ENCODE measurements around the gene WWOX. TPM values are rescaled to one million over a fixed set of nuclear protein-coding genes. Genes with fewer than 3 reads are reported as not detected.

Gene WWOX
- total and polyA plus RNA-seq, 2 of the 13 experiments (the other 11 are each of a cell fraction or from before 2014, with no cell fraction given), result 9.1 to 37.4 TPM

GRCh38 chr16:78743556-78743955 is 644.1 kb downstream of the WWOX start:
- FAIRE-seq (no peak), DNase-seq (ENCODE audit: low spot score) (no peak), ATAC-seq (no peak)
- Histone ChIP-seq H3K9ac (ENCODE audit: insufficient read depth, low read depth, low read length) (no peak overlapping the region), H3K79me2 (ENCODE audit: insufficient read depth, low read length) (no peaks in the 10 kb centered on the region), H3K27ac (ENCODE audit: extremely low read length, insufficient read depth, low read length) (no peak overlapping the region), H3K36me3 (replicated peaks in 1 of 2; ENCODE audit: control insufficient read depth in 1 of 2, insufficient read depth in 2 of 2, low read length in 2 of 2) (no peaks in the 10 kb centered on the region), H4K20me1 (ENCODE audit: insufficient read depth, low read length) (no peaks in the 10 kb centered on the region), H3K4me3 (replicated peaks in 1 of 3; ENCODE audit: insufficient read depth in 1 of 3, low read depth in 2 of 3, low read length in 3 of 3) (no peak overlapping the region), H2AFZ (ENCODE audit: low read length) (no peak overlapping the region), H3K27me3 (ENCODE audit: control insufficient read depth in 1 of 2, insufficient read depth in 2 of 2, low read length in 2 of 2) (no peaks in the 10 kb centered on the region), H3K4me2 (ENCODE audit: low read depth, low read length) (no peak overlapping the region), H3K9me3 (ENCODE audit: low read length) (no peaks in the 10 kb centered on the region), H3K4me1 (ENCODE audit: insufficient read depth, low read length) (peaks cover 29% of the 10 kb centered on the region)
- ChIA-PET POLR2A (no interaction called here), CTCF (ENCODE audit: low intra/inter-chr PET ratio, low total read pairs) (no interaction called here)
- 86% methylated on average over 4 of the region's 4 CpGs for WGBS (ENCODE audit: low lambda C conversion rate)
- in situ Hi-C loops (cut with HindIII; ENCODE audit: extremely low pct_ligation_motif_present, low pct_unique_long_range_greater_than_20kb) (no loop called here), intact Hi-C loops (cut with micrococcal nuclease; ENCODE audit: unreplicated experiment) (no loop called here)
- no TSS peak for BruUV-seq (replicated peaks)
- TF ChIP-seq, protein P1, sequence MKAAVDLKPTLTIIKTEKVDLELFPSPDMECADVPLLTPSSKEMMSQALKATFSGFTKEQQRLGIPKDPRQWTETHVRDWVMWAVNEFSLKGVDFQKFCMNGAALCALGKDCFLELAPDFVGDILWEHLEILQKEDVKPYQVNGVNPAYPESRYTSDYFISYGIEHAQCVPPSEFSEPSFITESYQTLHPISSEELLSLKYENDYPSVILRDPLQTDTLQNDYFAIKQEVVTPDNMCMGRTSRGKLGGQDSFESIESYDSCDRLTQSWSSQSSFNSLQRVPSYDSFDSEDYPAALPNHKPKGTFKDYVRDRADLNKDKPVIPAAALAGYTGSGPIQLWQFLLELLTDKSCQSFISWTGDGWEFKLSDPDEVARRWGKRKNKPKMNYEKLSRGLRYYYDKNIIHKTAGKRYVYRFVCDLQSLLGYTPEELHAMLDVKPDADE (CRISPR knock-in tag; IDR thresholded peaks at IDR 0.05), result no peak
- no peak for TF ChIP-seq CREB3 (CRISPR knock-in tag; IDR thresholded peaks at IDR 0.05)
- no peak for TF ChIP-seq DR1 (CRISPR knock-in tag; IDR thresholded peaks at IDR 0.05)

DNA sequence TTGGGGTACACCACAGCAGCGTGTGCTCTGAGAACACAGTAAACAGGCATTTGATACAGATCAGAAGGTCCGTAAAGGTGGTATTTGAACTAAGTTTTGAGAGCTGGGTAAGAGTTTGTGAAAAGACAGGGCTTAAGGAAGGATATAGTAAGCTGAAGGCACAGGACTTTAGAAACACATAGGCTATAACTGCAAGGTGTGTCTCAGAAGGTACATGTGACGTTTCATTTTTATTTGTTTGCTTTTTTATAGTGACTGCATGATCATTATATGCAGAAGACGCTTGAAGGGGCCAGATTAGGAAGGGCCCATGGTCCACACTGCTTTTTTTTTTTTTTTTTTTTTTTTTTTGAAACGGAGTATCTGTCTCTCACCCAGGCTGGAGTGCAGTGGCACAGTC is 644.6 kb downstream of the WWOX start:
- in situ Hi-C loops (cut with HindIII; ENCODE audit: extremely low pct_ligation_motif_present, low pct_unique_long_range_greater_than_20kb) (no loop called here), intact Hi-C loops (cut with micrococcal nuclease; ENCODE audit: unreplicated experiment) (no loop called here)
- CTCF ChIA-PET (ENCODE audit: low intra/inter-chr PET ratio, low total read pairs), result no interaction called here
- no peak overlapping the region for H3K9ac ChIP-seq (ENCODE audit: insufficient read depth, low read depth, low read length)
- no peak overlapping the region for H3K4me2 ChIP-seq (ENCODE audit: low read depth, low read length)
- H3K27me3 ChIP-seq (ENCODE audit: control insufficient read depth in 1 of 2, insufficient read depth in 2 of 2, low read length in 2 of 2), result no peaks in the 10 kb centered on the region
- POLR2A ChIA-PET, result no interaction called here
- no peaks in the 10 kb centered on the region for H3K9me3 ChIP-seq (ENCODE audit: low read length)
- no peaks in the 10 kb centered on the region for H4K20me1 ChIP-seq (ENCODE audit: insufficient read depth, low read length)
- H2AFZ ChIP-seq (ENCODE audit: low read length), result no peak overlapping the region
- DNase-seq (ENCODE audit: low spot score), result no peak
- H3K4me1 ChIP-seq (ENCODE audit: insufficient read depth, low read length), result peaks cover 24% of the 10 kb centered on the region
- no peak overlapping the region for H3K27ac ChIP-seq (ENCODE audit: extremely low read length, insufficient read depth, low read length)
- WGBS (ENCODE audit: low lambda C conversion rate), result 89% methylated on average over 5 of the region's 5 CpGs
- no peaks in the 10 kb centered on the region for H3K79me2 ChIP-seq (ENCODE audit: insufficient read depth, low read length)
- ATAC-seq, result no peak
- no TSS peak for BruUV-seq (replicated peaks)
- no peak overlapping the region for H3K4me3 ChIP-seq (replicated peaks in 1 of 3; ENCODE audit: insufficient read depth in 1 of 3, low read depth in 2 of 3, low read length in 3 of 3)
- H3K36me3 ChIP-seq (replicated peaks in 1 of 2; ENCODE audit: control insufficient read depth in 1 of 2, insufficient read depth in 2 of 2, low read length in 2 of 2), result no peaks in the 10 kb centered on the region
- FAIRE-seq, result no peak
- TF ChIP-seq, protein P2, sequence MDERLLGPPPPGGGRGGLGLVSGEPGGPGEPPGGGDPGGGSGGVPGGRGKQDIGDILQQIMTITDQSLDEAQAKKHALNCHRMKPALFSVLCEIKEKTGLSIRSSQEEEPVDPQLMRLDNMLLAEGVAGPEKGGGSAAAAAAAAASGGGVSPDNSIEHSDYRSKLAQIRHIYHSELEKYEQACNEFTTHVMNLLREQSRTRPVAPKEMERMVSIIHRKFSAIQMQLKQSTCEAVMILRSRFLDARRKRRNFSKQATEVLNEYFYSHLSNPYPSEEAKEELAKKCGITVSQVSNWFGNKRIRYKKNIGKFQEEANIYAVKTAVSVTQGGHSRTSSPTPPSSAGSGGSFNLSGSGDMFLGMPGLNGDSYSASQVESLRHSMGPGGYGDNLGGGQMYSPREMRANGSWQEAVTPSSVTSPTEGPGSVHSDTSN (CRISPR knock-in tag; IDR thresholded peaks at IDR 0.05), result no peak
- TF ChIP-seq JUN (CRISPR knock-in tag; IDR thresholded peaks at IDR 0.05) (no peak), MIER2 (CRISPR knock-in tag; IDR thresholded peaks at IDR 0.05) (no peak), HNF4G (IDR thresholded peaks at IDR 0.05; ENCODE audit: borderline replicate concordance, low read depth, low read length) (no peak), HNF4G (CRISPR knock-in tag; IDR thresholded peaks at IDR 0.05; ENCODE audit: borderline replicate concordance, low read depth) (no peak), ZBTB14 (CRISPR knock-in tag; IDR thresholded peaks at IDR 0.05) (no peak), ZMYM4 (CRISPR knock-in tag; IDR thresholded peaks at IDR 0.05) (no peak), ZNF430 (CRISPR knock-in tag; IDR thresholded peaks at IDR 0.05) (no peak), ZNF24 (IDR thresholded peaks at IDR 0.05) (no peak), ZBTB25 (CRISPR knock-in tag; IDR thresholded peaks at IDR 0.05) (no peak), CEBPB (IDR thresholded peaks at IDR 0.05; ENCODE audit: borderline replicate concordance, low read depth, low read length) (no peak), KDM2A (CRISPR knock-in tag; IDR thresholded peaks at IDR 0.05; ENCODE audit: borderline replicate concordance, low read depth) (no peak)
